ENCODE data around the gene CIAO2A. TPM values are rescaled to one million over a fixed set of nuclear protein-coding genes. Genes with fewer than 3 reads are reported as not detected.

CIAO2A gene
- total RNA-seq, 1 donor from 2014 or later: 33.8 TPM

GRCh38 chr15:64032329-64032728 is 61.3 kb downstream of the CIAO2A start:
- Mint-ChIP-seq H3K4me3 (ENCODE audit: unreplicated experiment) (no peak overlapping the region), H3K4me1 (ENCODE audit: unreplicated experiment) (peaks cover 14% of the 10 kb centered on the region), H3K9me3 (ENCODE audit: unreplicated experiment) (no peaks in the 10 kb centered on the region), H3K27me3 (ENCODE audit: unreplicated experiment) (no peaks in the 10 kb centered on the region), H3K36me3 (ENCODE audit: unreplicated experiment) (peaks cover 9% of the 10 kb centered on the region), H3K27ac (ENCODE audit: unreplicated experiment) (no peak overlapping the region)
- no peak for DNase-seq (ENCODE audit: extremely low spot score, unreplicated experiment)
- TF ChIP-seq, protein P1, sequence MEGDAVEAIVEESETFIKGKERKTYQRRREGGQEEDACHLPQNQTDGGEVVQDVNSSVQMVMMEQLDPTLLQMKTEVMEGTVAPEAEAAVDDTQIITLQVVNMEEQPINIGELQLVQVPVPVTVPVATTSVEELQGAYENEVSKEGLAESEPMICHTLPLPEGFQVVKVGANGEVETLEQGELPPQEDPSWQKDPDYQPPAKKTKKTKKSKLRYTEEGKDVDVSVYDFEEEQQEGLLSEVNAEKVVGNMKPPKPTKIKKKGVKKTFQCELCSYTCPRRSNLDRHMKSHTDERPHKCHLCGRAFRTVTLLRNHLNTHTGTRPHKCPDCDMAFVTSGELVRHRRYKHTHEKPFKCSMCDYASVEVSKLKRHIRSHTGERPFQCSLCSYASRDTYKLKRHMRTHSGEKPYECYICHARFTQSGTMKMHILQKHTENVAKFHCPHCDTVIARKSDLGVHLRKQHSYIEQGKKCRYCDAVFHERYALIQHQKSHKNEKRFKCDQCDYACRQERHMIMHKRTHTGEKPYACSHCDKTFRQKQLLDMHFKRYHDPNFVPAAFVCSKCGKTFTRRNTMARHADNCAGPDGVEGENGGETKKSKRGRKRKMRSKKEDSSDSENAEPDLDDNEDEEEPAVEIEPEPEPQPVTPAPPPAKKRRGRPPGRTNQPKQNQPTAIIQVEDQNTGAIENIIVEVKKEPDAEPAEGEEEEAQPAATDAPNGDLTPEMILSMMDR (IDR thresholded peaks at IDR 0.05): no peak

GRCh38 chr15:64030123-64030522 is 63.5 kb downstream of the CIAO2A start:
- Mint-ChIP-seq H3K36me3 (ENCODE audit: unreplicated experiment) (peaks cover 2% of the 10 kb centered on the region), H3K9me3 (ENCODE audit: unreplicated experiment) (no peaks in the 10 kb centered on the region), H3K27ac (ENCODE audit: unreplicated experiment) (no peak overlapping the region), H3K4me1 (ENCODE audit: unreplicated experiment) (peaks cover 22% of the 10 kb centered on the region), H3K27me3 (ENCODE audit: unreplicated experiment) (no peaks in the 10 kb centered on the region), H3K4me3 (ENCODE audit: unreplicated experiment) (no peak overlapping the region)
- DNase-seq (ENCODE audit: extremely low spot score, unreplicated experiment): no peak
- TF ChIP-seq, protein P1 (IDR thresholded peaks at IDR 0.05): no peak

GRCh38 chr15:64029633-64030032 is 64.0 kb downstream of the CIAO2A start:
- TF ChIP-seq, protein P1 (IDR thresholded peaks at IDR 0.05): no peak
- Mint-ChIP-seq H3K9me3 (ENCODE audit: unreplicated experiment) (no peaks in the 10 kb centered on the region), H3K27ac (ENCODE audit: unreplicated experiment) (no peak overlapping the region), H3K4me1 (ENCODE audit: unreplicated experiment) (peaks cover 22% of the 10 kb centered on the region), H3K4me3 (ENCODE audit: unreplicated experiment) (no peak overlapping the region), H3K27me3 (ENCODE audit: unreplicated experiment) (no peaks in the 10 kb centered on the region), H3K36me3 (ENCODE audit: unreplicated experiment) (peaks cover 2% of the 10 kb centered on the region)
- DNase-seq (ENCODE audit: extremely low spot score, unreplicated experiment): no peak

GRCh38 chr15:64029110-64029509 is 64.5 kb downstream of the CIAO2A start:
- TF ChIP-seq, protein P1 (IDR thresholded peaks at IDR 0.05): no peak
- Mint-ChIP-seq H3K27ac (ENCODE audit: unreplicated experiment) (peak overlapping the region; percentile 3), H3K27me3 (ENCODE audit: unreplicated experiment) (no peaks in the 10 kb centered on the region), H3K4me3 (ENCODE audit: unreplicated experiment) (no peak overlapping the region), H3K9me3 (ENCODE audit: unreplicated experiment) (no peaks in the 10 kb centered on the region), H3K36me3 (ENCODE audit: unreplicated experiment) (peaks cover 2% of the 10 kb centered on the region), H3K4me1 (ENCODE audit: unreplicated experiment) (peaks cover 22% of the 10 kb centered on the region)
- no peak for DNase-seq (ENCODE audit: extremely low spot score, unreplicated experiment)

GRCh38 chr15:64026591-64026990 is 67.0 kb downstream of the CIAO2A start:
- peaks cover 33% of the 10 kb centered on the region for H3K4me1 Mint-ChIP-seq (ENCODE audit: unreplicated experiment)
- no peaks in the 10 kb centered on the region for H3K27me3 Mint-ChIP-seq (ENCODE audit: unreplicated experiment)
- TF ChIP-seq, protein P1 (IDR thresholded peaks at IDR 0.05): no peak
- no peak overlapping the region for H3K27ac Mint-ChIP-seq (ENCODE audit: unreplicated experiment)
- DNase-seq (ENCODE audit: extremely low spot score, unreplicated experiment): no peak
- no peaks in the 10 kb centered on the region for H3K9me3 Mint-ChIP-seq (ENCODE audit: unreplicated experiment)
- H3K36me3 Mint-ChIP-seq (ENCODE audit: unreplicated experiment): no peaks in the 10 kb centered on the region
- no peak overlapping the region for H3K4me3 Mint-ChIP-seq (ENCODE audit: unreplicated experiment)

All from osteocyte (in vitro differentiated cells).